ENCODE results near the gene CCDC88B.
"Not testable (repeated sequence)": the region's sequence is repeated elsewhere in the genome, so short reads cannot be mapped to it uniquely, and the experiment has no call there.

Gene CCDC88B

GRCh38 chr11:64313491-64314145, 26.4 kb upstream of the CCDC88B start:
- peak; percentile 72 for DNase-seq (ENCODE audit: low read depth)
- TF ChIP-seq, protein P1, sequence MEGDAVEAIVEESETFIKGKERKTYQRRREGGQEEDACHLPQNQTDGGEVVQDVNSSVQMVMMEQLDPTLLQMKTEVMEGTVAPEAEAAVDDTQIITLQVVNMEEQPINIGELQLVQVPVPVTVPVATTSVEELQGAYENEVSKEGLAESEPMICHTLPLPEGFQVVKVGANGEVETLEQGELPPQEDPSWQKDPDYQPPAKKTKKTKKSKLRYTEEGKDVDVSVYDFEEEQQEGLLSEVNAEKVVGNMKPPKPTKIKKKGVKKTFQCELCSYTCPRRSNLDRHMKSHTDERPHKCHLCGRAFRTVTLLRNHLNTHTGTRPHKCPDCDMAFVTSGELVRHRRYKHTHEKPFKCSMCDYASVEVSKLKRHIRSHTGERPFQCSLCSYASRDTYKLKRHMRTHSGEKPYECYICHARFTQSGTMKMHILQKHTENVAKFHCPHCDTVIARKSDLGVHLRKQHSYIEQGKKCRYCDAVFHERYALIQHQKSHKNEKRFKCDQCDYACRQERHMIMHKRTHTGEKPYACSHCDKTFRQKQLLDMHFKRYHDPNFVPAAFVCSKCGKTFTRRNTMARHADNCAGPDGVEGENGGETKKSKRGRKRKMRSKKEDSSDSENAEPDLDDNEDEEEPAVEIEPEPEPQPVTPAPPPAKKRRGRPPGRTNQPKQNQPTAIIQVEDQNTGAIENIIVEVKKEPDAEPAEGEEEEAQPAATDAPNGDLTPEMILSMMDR (conservative IDR thresholded peaks at IDR 0.05; ENCODE audit: control insufficient read depth, insufficient read depth, low read depth, low read length), result no peak
- peak overlapping the region; percentile 19 for H3K4me3 ChIP-seq (ENCODE audit: control insufficient read depth, low read depth, low read length)

DNA sequence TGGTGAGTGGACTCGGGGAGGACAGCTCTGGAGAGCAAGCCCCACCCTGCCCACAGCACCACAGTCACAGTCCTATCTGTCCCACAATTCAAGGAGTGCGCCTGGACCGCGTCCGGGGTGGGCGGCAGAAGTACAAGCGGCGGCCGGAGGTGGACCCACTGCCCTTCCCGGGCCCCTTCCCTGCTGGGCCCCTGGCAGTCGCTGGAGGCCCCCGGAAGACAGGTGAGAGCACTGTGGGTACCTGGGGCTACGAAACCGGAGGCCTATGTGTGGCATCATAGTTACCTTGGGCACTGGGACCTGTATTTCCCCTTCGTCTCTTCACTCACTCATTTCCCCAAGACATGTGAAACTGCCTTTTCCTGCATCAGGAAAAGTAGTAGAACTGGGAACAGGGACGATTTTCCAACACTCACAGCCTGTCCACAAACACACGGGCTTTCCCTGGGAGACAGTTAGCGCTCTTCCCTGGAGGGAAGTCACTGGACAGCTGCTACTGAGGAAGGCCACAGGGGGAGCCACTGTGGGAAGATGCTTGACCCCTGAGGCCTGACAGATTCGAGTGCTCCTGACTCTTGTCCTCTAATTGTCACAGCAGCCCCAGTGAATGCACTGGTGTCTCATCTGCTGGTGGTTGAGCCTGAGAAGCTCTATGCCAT, 25.7 kb upstream of the CCDC88B start:
- no peak for DNase-seq (ENCODE audit: low read depth)
- TF ChIP-seq, protein P1 (conservative IDR thresholded peaks at IDR 0.05; ENCODE audit: control insufficient read depth, insufficient read depth, low read depth, low read length), result peak; percentile 28
- H3K4me3 ChIP-seq (ENCODE audit: control insufficient read depth, low read depth, low read length), result peak overlapping the region; percentile 12

DNA sequence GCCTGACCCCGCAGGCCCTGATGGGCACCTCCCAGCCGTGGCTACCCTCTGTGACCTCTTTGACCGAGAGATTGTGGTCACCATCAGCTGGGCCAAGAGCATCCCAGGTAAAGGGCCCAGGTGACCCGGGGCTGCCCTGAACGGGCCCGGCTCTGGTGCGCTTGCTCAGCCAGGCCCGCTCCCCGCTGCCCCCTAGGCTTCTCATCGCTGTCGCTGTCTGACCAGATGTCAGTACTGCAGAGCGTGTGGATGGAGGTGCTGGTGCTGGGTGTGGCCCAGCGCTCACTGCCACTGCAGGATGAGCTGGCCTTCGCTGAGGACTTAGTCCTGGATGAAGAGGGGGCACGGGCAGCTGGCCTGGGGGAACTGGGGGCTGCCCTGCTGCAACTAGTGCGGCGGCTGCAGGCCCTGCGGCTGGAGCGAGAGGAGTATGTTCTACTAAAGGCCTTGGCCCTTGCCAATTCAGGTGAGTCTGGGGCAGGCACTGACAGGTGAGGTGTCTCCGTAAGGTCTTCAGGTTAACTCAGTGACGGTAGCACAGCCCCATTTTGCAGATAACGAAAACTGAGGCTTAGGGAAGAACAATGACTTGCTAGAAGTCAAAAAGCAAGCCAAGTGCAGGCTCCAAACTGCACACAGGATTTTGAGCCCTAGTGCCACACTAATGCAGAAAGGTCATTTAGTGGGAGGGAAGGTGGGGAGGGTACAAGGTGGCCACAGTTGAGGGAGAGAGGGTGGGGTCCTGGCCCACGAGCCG, 25.0 kb upstream of the CCDC88B start:
- H3K4me3 ChIP-seq (ENCODE audit: control insufficient read depth, low read depth, low read length), result no peak overlapping the region
- TF ChIP-seq, protein P1 (conservative IDR thresholded peaks at IDR 0.05; ENCODE audit: control insufficient read depth, insufficient read depth, low read depth, low read length), result no peak
- no peak for DNase-seq (ENCODE audit: low read depth)

DNA sequence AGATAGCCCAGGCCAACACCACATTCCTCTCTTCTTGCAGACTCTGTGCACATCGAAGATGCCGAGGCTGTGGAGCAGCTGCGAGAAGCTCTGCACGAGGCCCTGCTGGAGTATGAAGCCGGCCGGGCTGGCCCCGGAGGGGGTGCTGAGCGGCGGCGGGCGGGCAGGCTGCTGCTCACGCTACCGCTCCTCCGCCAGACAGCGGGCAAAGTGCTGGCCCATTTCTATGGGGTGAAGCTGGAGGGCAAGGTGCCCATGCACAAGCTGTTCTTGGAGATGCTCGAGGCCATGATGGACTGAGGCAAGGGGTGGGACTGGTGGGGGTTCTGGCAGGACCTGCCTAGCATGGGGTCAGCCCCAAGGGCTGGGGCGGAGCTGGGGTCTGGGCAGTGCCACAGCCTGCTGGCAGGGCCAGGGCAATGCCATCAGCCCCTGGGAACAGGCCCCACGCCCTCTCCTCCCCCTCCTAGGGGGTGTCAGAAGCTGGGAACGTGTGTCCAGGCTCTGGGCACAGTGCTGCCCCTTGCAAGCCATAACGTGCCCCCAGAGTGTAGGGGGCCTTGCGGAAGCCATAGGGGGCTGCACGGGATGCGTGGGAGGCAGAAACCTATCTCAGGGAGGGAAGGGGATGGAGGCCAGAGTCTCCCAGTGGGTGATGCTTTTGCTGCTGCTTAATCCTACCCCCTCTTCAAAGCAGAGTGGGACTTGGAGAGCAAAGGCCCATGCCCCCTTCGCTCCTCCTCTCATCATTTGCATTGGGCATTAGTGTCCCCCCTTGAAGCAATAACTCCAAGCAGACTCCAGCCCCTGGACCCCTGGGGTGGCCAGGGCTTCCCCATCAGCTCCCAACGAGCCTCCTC, 24.1 kb upstream of the CCDC88B start:
- not testable (repeated sequence) for H3K4me3 ChIP-seq (ENCODE audit: control insufficient read depth, low read depth, low read length); DNase-seq (ENCODE audit: low read depth)

GRCh38 chr11:64316672-64317324, 23.2 kb upstream of the CCDC88B start:
- peak overlapping the region; percentile 92 for H3K4me3 ChIP-seq (ENCODE audit: control insufficient read depth, low read depth, low read length)
- DNase-seq (ENCODE audit: low read depth), result no peak
- TF ChIP-seq, protein P1 (conservative IDR thresholded peaks at IDR 0.05; ENCODE audit: control insufficient read depth, insufficient read depth, low read depth, low read length), result no peak

DNA sequence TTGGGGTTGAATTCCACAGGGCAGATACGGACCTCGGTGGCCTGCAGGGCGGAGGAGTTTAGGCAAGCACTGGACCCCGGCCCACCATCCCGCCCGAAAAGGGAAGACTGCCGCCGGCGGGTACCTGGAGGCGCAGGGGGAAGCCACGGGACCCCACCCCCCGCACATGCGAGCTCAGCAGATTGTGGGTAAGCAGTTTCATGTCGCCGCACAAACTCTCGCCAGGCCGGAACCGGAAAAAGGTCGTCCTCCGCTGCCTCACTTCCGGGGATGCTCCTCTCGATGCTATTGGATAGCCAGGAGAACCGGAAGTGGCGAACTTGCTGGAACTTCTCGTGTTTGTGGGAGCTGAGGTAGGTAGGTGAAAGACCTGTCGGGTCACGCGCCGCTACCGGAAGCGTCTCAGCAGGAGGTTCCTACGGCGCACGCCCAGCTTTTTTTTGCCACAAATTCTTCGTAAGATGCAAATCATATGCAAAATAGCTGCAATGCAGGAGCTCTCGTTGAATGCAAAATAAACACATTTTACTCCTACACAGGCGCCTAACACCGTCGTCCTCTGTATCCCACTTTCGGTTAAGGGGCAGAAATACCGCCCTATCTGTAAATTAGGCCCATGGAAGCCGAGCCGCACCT, 22.6 kb upstream of the CCDC88B start, which contains the start of gene TRMT112:
Gene TRMT112, minus strand, starts transcription at position 235 of the 636 bp plus-strand sequence. Its CDS starts 33 bp downstream, at position 202.
- DNase-seq (ENCODE audit: low read depth), result peak; percentile 94
- TF ChIP-seq, protein P1 (conservative IDR thresholded peaks at IDR 0.05; ENCODE audit: control insufficient read depth, insufficient read depth, low read depth, low read length), result no peak
- peak within 1 kb of the TSS; percentile 92 for H3K4me3 ChIP-seq (ENCODE audit: control insufficient read depth, low read depth, low read length)
